ENCODE measurements around the gene PCBP1.

DNA sequence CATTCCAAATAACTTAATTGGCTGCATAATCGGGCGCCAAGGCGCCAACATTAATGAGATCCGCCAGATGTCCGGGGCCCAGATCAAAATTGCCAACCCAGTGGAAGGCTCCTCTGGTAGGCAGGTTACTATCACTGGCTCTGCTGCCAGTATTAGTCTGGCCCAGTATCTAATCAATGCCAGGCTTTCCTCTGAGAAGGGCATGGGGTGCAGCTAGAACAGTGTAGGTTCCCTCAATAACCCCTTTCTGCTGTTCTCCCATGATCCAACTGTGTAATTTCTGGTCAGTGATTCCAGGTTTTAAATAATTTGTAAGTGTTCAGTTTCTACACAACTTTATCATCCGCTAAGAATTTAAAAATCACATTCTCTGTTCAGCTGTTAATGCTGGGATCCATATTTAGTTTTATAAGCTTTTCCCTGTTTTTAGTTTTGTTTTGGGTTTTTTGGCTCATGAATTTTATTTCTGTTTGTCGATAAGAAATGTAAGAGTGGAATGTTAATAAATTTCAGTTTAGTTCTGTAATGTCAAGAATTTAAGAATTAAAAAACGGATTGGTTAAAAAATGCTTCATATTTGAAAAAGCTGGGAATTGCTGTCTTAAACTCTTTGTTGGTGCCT lies 1.4 kb downstream of the PCBP1 start:
- no peak for TF ChIP-seq POLR2A (IDR thresholded peaks at IDR 0.05; ENCODE audit: low read length)
- TF ChIP-seq, protein P1, sequence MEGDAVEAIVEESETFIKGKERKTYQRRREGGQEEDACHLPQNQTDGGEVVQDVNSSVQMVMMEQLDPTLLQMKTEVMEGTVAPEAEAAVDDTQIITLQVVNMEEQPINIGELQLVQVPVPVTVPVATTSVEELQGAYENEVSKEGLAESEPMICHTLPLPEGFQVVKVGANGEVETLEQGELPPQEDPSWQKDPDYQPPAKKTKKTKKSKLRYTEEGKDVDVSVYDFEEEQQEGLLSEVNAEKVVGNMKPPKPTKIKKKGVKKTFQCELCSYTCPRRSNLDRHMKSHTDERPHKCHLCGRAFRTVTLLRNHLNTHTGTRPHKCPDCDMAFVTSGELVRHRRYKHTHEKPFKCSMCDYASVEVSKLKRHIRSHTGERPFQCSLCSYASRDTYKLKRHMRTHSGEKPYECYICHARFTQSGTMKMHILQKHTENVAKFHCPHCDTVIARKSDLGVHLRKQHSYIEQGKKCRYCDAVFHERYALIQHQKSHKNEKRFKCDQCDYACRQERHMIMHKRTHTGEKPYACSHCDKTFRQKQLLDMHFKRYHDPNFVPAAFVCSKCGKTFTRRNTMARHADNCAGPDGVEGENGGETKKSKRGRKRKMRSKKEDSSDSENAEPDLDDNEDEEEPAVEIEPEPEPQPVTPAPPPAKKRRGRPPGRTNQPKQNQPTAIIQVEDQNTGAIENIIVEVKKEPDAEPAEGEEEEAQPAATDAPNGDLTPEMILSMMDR (IDR thresholded peaks at IDR 0.05): no peak
- no peak for TF ChIP-seq RFX5 (IDR thresholded peaks at IDR 0.05)
- no peak for TF ChIP-seq RAD21 (conservative IDR thresholded peaks at IDR 0.05 in 1 of 2, IDR thresholded peaks at IDR 0.05 in 1 of 2)
- TF ChIP-seq, protein P2, sequence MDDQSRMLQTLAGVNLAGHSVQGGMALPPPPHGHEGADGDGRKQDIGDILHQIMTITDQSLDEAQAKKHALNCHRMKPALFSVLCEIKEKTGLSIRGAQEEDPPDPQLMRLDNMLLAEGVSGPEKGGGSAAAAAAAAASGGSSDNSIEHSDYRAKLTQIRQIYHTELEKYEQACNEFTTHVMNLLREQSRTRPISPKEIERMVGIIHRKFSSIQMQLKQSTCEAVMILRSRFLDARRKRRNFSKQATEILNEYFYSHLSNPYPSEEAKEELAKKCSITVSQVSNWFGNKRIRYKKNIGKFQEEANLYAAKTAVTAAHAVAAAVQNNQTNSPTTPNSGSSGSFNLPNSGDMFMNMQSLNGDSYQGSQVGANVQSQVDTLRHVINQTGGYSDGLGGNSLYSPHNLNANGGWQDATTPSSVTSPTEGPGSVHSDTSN (IDR thresholded peaks at IDR 0.05): no peak
- TF ChIP-seq MAX (IDR thresholded peaks at IDR 0.05): no peak
- TF ChIP-seq MAZ (IDR thresholded peaks at IDR 0.05; ENCODE audit: borderline replicate concordance, low read depth, low read length): no peak
- no peak for TF ChIP-seq SMC3 (IDR thresholded peaks at IDR 0.05)
- TF ChIP-seq FOXS1 (CRISPR knock-in tag; IDR thresholded peaks at IDR 0.05): no peak
- TF ChIP-seq TFCP2L1 (CRISPR knock-in tag; IDR thresholded peaks at IDR 0.05): no peak
- no peak for TF ChIP-seq HDAC2 (IDR thresholded peaks at IDR 0.05)
- TF ChIP-seq USF2 (IDR thresholded peaks at IDR 0.05): no peak
- no peak for TF ChIP-seq ESRRA (IDR thresholded peaks at IDR 0.05; ENCODE audit: borderline replicate concordance, low read length)

All from A549 (cell line).